Type B pancreatic cell (in vitro differentiated cells): ENCODE measurements around the gene TRMT44. TPM values are rescaled to one million over a fixed set of nuclear protein-coding genes. Genes with fewer than 3 reads are reported as not detected.

Experiments
- DNase-seq: peaks from one replicate; pipeline ENCODE4 v3.0.0; 2021; ENCODE audit warnings: mixed read lengths; ENCODE audit not compliant: unreplicated experiment; ENCODE audit errors: extremely low spot score
- H3K27ac Mint-ChIP-seq: 2 replicates; pipeline ENCODE4 v1.8.0; 2021; ENCODE audit warnings: mild to moderate bottlenecking, mixed read lengths
- H3K27me3 Mint-ChIP-seq: 2 replicates; pipeline ENCODE4 v1.8.0; 2021; ENCODE audit warnings: mixed read lengths
- H3K36me3 Mint-ChIP-seq: 2 replicates; pipeline ENCODE4 v1.8.0; 2021; ENCODE audit warnings: mixed read lengths
- H3K4me1 Mint-ChIP-seq: one replicate; pipeline ENCODE4 v1.8.0; 2021; ENCODE audit warnings: mixed read lengths; ENCODE audit not compliant: unreplicated experiment
- H3K4me3 Mint-ChIP-seq: 2 replicates; pipeline ENCODE4 v1.8.0; 2021; ENCODE audit warnings: mild to moderate bottlenecking, mixed read lengths
- H3K9me3 Mint-ChIP-seq: 2 replicates; pipeline ENCODE4 v1.8.0; 2021; ENCODE audit warnings: mixed read lengths
- CTCF ChIP-seq: fragments of 200-600 bp; sonication (generic); conservative IDR thresholded peaks from 2 replicates; pipeline ENCODE4 v1.5.0; 2021; ENCODE audit warnings: antibody characterized with exemption, mild to moderate bottlenecking
- total RNA-seq: library from RNA; stranded (reverse); gene quantifications from 2 replicates; pipeline ENCODE4 v1.2.1, GENCODE V29; 2021; ENCODE audit warnings: low replicate concordance

The TRMT44 gene
- total RNA-seq, 1 donor from 2014 or later = 32.3 TPM

- no peak for TF ChIP-seq CTCF
- no peak overlapping the region for H3K27ac Mint-ChIP-seq
- DNase-seq = no peak
- peaks cover 10% of the 10 kb centered on the region for H3K4me1 Mint-ChIP-seq
- H3K36me3 Mint-ChIP-seq = no peaks in the 10 kb centered on the region
- no peaks in the 10 kb centered on the region for H3K9me3 Mint-ChIP-seq
- H3K27me3 Mint-ChIP-seq = no peaks in the 10 kb centered on the region
- no peak overlapping the region for H3K4me3 Mint-ChIP-seq
These were observed 67.0 kb downstream of the TRMT44 start for GRCh38 chr4:8507624-8508023.

- Mint-ChIP-seq H3K27me3 (no peaks in the 10 kb centered on the region), H3K4me1 (peaks cover 10% of the 10 kb centered on the region), H3K9me3 (no peaks in the 10 kb centered on the region), H3K27ac (no peak overlapping the region), H3K36me3 (no peaks in the 10 kb centered on the region), H3K4me3 (no peak overlapping the region)
- DNase-seq = no peak
- TF ChIP-seq CTCF = no peak
These were observed 67.7 kb downstream of the TRMT44 start for GRCh38 chr4:8508266-8508665.

- TF ChIP-seq CTCF = no peak
- H3K4me3 Mint-ChIP-seq = no peak overlapping the region
- H3K36me3 Mint-ChIP-seq = no peaks in the 10 kb centered on the region
- H3K27ac Mint-ChIP-seq = no peak overlapping the region
- no peaks in the 10 kb centered on the region for H3K27me3 Mint-ChIP-seq
- H3K9me3 Mint-ChIP-seq = no peaks in the 10 kb centered on the region
- DNase-seq = no peak
- peaks cover 10% of the 10 kb centered on the region for H3K4me1 Mint-ChIP-seq
These were observed 68.2 kb downstream of the TRMT44 start for GRCh38 chr4:8508740-8509139.

GRCh38 chr4:8509311-8509950 lies 68.9 kb downstream of the TRMT44 start:
- no peak for TF ChIP-seq CTCF
- DNase-seq = no peak
- Mint-ChIP-seq H3K27ac (no peak overlapping the region), H3K9me3 (no peaks in the 10 kb centered on the region), H3K27me3 (no peaks in the 10 kb centered on the region), H3K4me1 (peaks cover 10% of the 10 kb centered on the region), H3K36me3 (no peaks in the 10 kb centered on the region), H3K4me3 (no peak overlapping the region)

GRCh38 chr4:8510191-8510590 lies 69.6 kb downstream of the TRMT44 start:
- DNase-seq = no peak
- no peak overlapping the region for H3K27ac Mint-ChIP-seq
- no peaks in the 10 kb centered on the region for H3K36me3 Mint-ChIP-seq

More at GRCh38 chr4:8510191-8510590, 69.6 kb downstream of the TRMT44 start:
- Mint-ChIP-seq H3K4me3 (no peak overlapping the region), H3K9me3 (no peaks in the 10 kb centered on the region), H3K4me1 (peaks cover 10% of the 10 kb centered on the region), H3K27me3 (no peaks in the 10 kb centered on the region)
- no peak for TF ChIP-seq CTCF
